Gastrocnemius medialis (tissue), 4 donors: ENCODE data around the gene SLC52A1. TPM values are rescaled to one million over a fixed set of nuclear protein-coding genes. Genes with fewer than 3 reads are reported as not detected.
"Not testable (repeated sequence)": the region's sequence is repeated elsewhere in the genome, so short reads cannot be mapped to it uniquely, and the experiment has no call there.

ENCODE experiments used
- ATAC-seq, 2 donors: fragments of 150-250 bp; one replicate each; pipeline ENCODE4 v1.9.1; 2016
- DNase-seq, 2 donors: peaks; one replicate each; pipeline ENCODE4 v3.0.0-alpha.2; 2019
- H3K27ac ChIP-seq, 4 donors: fragments of 200-600 bp; sonication (generic); 1 replicate in 1 of 4; 2 replicates in 3 of 4; pipeline ENCODE4 v1.5.1; 2016 to 2018; ENCODE audit warnings: mild to moderate bottlenecking in 2 of 4, moderate library complexity in 1 of 4
- H3K27me3 ChIP-seq, 3 donors: fragments of 200-600 bp; sonication (generic) in 2 of 3; 1 replicate in 1 of 3; 2 replicates in 2 of 3; pipeline versions ENCODE4 v1.5.1 to v1.6.0; 2016 to 2019; ENCODE audit warnings: mild to moderate bottlenecking in 1 of 3, moderate library complexity in 1 of 3
- H3K36me3 ChIP-seq, 2 donors: fragments of 200-600 bp; sonication (generic) in 1 of 2; one replicate each; pipeline ENCODE4 v1.5.1; 2017 to 2018
- H3K4me1 ChIP-seq, 2 donors: fragments of 200-600 bp; sonication (generic) in 1 of 2; one replicate each; pipeline ENCODE4 v1.5.1; 2016 to 2017; ENCODE audit warnings: mild to moderate bottlenecking in 2 of 2
- H3K4me3 ChIP-seq, 4 donors: fragments of 200-600 bp; sonication (generic) in 3 of 4; 1 replicate in 1 of 4; 2 replicates in 3 of 4; pipeline ENCODE4 v1.5.1; 2016 to 2019; ENCODE audit warnings: mild to moderate bottlenecking in 2 of 4
- H3K9me3 ChIP-seq, 3 donors: fragments of 200-600 bp; sonication (generic) in 2 of 3; 1 replicate in 1 of 3; 2 replicates in 2 of 3; pipeline ENCODE4 v1.5.1; 2016 to 2019
- POLR2A ChIP-seq, 2 donors: fragments of 450-650 bp; IDR thresholded peaks; one replicate each; pipeline ENCODE4 v1.6.1; 2017; ENCODE audit warnings: antibody characterized with exemption in 2 of 2, mild to moderate bottlenecking in 2 of 2, moderate library complexity in 2 of 2
- in situ Hi-C, 4 donors: fragments of 200-750 bp; cut with MboI; loops; one replicate each; pipeline versions ENCODE4 v1.15.0 to v1.8.0; 2017; ENCODE audit warnings: low sequenced_read_pairs in 4 of 4
- intact Hi-C: fragments of 100-400 bp; cut with DNase I; formaldehyde crosslinking; loops from one replicate; pipeline ENCODE4 v1.15.1; 2023; ENCODE audit warnings: low total_unique reads
- total RNA-seq, 4 donors: library from RNA; depleted of rRNA; stranded (reverse); fragments of >200 nt; gene quantifications; one replicate each; pipeline versions ENCODE4 v1.1.0 to v1.2.3, GENCODE V29; 2016
- TF ChIP-seq, protein P1 (sequence below), 5 experiments: fragments of 450-650 bp in 3 of 5; fragments of 200-600 bp in 2 of 5; sonication (generic) in 2 of 5; IDR thresholded peaks in 4 of 5; conservative IDR thresholded peaks in 1 of 5; 1 replicate in 4 of 5; 2 replicates in 1 of 5; pipeline ENCODE4 v1.5.1; 2016 to 2019; ENCODE audit warnings: antibody characterized with exemption in 5 of 5, mild to moderate bottlenecking in 3 of 5, moderate library complexity in 3 of 5

The SLC52A1 gene
- not detected for total RNA-seq

DNA sequence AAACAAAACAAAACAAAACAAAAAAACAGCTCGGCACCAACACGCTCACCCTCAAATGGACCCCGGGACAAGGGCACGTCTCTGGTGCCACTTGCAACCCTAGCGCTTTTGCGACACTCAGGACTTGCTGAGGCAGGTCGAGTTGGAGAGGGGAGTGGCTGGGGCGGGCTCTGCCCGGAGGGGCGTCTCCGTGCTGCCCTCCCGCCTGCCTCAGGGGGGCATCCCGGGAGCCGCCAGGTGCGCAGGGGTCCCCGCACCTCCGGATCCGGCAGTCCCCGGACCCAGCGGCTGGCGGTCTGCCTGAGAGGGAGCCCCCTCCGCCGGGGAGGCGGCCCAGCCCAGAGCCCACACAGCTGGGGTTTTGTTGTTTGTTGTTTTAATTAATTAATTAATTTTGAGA lies at the start of gene SLC52A1:
Gene SLC52A1 (minus strand): TSS at position 112 of the 400 bp plus-strand sequence. CDS start 820 bp downstream, outside the sequence.
- DNase-seq (no peak), ATAC-seq (no peak)
- Histone ChIP-seq H3K4me1 (no peaks in the 10 kb centered on the region), H3K4me3 (no peak within 1 kb of the TSS), H3K36me3 (no peaks in the 10 kb centered on the region), H3K9me3 (no peaks in the 10 kb centered on the region), H3K27ac (no peak within 1 kb of the TSS), H3K27me3 (peaks cover 8 to 11% (median 9%) of the 10 kb centered on the region in 3 donors)
- in situ Hi-C loops = no loop called here
- intact Hi-C loops = loop anchor here (2.0 kb wide), 1 partner anchor 13 kb away; no protein-coding TSS in a partner anchor
- TF ChIP-seq, protein P1, sequence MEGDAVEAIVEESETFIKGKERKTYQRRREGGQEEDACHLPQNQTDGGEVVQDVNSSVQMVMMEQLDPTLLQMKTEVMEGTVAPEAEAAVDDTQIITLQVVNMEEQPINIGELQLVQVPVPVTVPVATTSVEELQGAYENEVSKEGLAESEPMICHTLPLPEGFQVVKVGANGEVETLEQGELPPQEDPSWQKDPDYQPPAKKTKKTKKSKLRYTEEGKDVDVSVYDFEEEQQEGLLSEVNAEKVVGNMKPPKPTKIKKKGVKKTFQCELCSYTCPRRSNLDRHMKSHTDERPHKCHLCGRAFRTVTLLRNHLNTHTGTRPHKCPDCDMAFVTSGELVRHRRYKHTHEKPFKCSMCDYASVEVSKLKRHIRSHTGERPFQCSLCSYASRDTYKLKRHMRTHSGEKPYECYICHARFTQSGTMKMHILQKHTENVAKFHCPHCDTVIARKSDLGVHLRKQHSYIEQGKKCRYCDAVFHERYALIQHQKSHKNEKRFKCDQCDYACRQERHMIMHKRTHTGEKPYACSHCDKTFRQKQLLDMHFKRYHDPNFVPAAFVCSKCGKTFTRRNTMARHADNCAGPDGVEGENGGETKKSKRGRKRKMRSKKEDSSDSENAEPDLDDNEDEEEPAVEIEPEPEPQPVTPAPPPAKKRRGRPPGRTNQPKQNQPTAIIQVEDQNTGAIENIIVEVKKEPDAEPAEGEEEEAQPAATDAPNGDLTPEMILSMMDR (IDR thresholded peaks at IDR 0.05 in 4 of 5, conservative IDR thresholded peaks at IDR 0.05 in 1 of 5) = no peak
- no peak for TF ChIP-seq POLR2A (IDR thresholded peaks at IDR 0.05)

GRCh38 chr17:5080591-5080990 lies 45.4 kb upstream of the SLC52A1 start:
- ATAC-seq = no peak
- Histone ChIP-seq H3K36me3 (peaks cover 0 to 36% of the 10 kb centered on the region in 2 donors), H3K4me1 (peaks cover 17 to 19% of the 10 kb centered on the region in 2 donors), H3K4me3 (no peak overlapping the region), H3K9me3 (peaks cover 0 to 15% (median 0%) of the 10 kb centered on the region in 3 donors), H3K27me3 (no peaks in the 10 kb centered on the region), H3K27ac (no peak overlapping the region)
- in situ Hi-C loops = no loop called here
- TF ChIP-seq POLR2A (IDR thresholded peaks at IDR 0.05) = no peak
- TF ChIP-seq, protein P1 (IDR thresholded peaks at IDR 0.05 in 4 of 5, conservative IDR thresholded peaks at IDR 0.05 in 1 of 5) = no peak
- intact Hi-C loops = no loop called here
- DNase-seq = no peak

- H3K27me3 ChIP-seq = no peaks in the 10 kb centered on the region
- in situ Hi-C loops = no loop called here
Observed at GRCh38 chr17:5078106-5079028, 43.1 kb upstream of the SLC52A1 start, which contains the start of gene ZFP3. TSS of gene ZFP3 (plus strand) at chr17:5078467. CDS start at chr17:5091505, 13,038 bp downstream.

GRCh38 chr17:5077781-5078105 lies 42.5 kb upstream of the SLC52A1 start:
- ATAC-seq (peak; percentile 24 to 32), DNase-seq (no peak)
- H3K36me3 ChIP-seq = peaks cover 0 to 12% of the 10 kb centered on the region in 2 donors
- intact Hi-C loops = loop anchor here (1.0 kb wide), 2 partner anchors 35 to 114 kb away; partner anchors contain the start of gene ZNF594
- peak overlapping the region; percentile 88 to 98 (median 94) for H3K4me3 ChIP-seq
- peaks cover 17 to 19% of the 10 kb centered on the region in 2 donors for H3K4me1 ChIP-seq
- TF ChIP-seq, protein P1 (IDR thresholded peaks at IDR 0.05 in 4 of 5, conservative IDR thresholded peaks at IDR 0.05 in 1 of 5) = no peak
- no peak for TF ChIP-seq POLR2A (IDR thresholded peaks at IDR 0.05)
- H3K27ac ChIP-seq = peak overlapping the region; percentile 91 to 98 (median 97)
- in situ Hi-C loops = no loop called here
- no peaks in the 10 kb centered on the region for H3K27me3 ChIP-seq
- peaks cover 0 to 3% (median 0%) of the 10 kb centered on the region in 3 donors for H3K9me3 ChIP-seq

More at GRCh38 chr17:5078106-5079028, 43.1 kb upstream of the SLC52A1 start, which contains the start of gene ZFP3:
- DNase-seq (peak; percentile 81 to 89), ATAC-seq (peak; percentile 98)
- intact Hi-C loops = loop anchor here (1.0 kb wide), 2 partner anchors 34 to 113 kb away; partner anchors contain the start of gene ZNF594
- H3K36me3 ChIP-seq = peaks cover 0 to 18% of the 10 kb centered on the region in 2 donors
- H3K4me3 ChIP-seq = peak within 1 kb of the TSS; percentile 88 to 98 (median 94)
- peaks cover 0 to 10% (median 0%) of the 10 kb centered on the region in 3 donors for H3K9me3 ChIP-seq
- H3K27ac ChIP-seq = peak within 1 kb of the TSS; percentile 91 to 98 (median 97)
- TF ChIP-seq, protein P1 (IDR thresholded peaks at IDR 0.05 in 4 of 5, conservative IDR thresholded peaks at IDR 0.05 in 1 of 5) = peak in 2 of 5 experiments; percentile 3 to 31
- peak; percentile 85 to 90 for TF ChIP-seq POLR2A (IDR thresholded peaks at IDR 0.05)
- H3K4me1 ChIP-seq = peaks cover 17 to 19% of the 10 kb centered on the region in 2 donors

DNA sequence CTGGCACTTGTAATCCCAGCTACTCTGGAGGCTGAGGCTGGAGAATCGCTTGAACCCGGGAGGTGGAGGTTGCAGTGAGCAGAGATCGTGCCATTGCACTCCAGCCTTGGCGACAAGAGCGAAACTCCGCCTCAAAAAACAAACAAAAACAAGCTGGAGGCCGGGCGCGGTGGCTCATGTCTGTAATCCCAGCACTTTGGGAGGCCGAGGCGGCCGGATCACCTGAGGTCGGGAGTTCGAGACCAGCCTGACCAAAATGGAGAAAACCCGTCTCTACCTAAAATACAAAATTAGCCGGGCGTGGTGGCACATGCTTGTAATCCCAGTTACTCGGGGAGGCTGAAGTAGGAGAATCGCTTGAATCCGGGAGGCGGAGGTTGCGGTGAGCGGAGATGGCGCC lies 42.0 kb upstream of the SLC52A1 start:
- peaks cover 17 to 19% of the 10 kb centered on the region in 2 donors for H3K4me1 ChIP-seq
- intact Hi-C loops, ATAC-seq, in situ Hi-C loops, H3K36me3 ChIP-seq, DNase-seq, H3K27me3 ChIP-seq, H3K9me3 ChIP-seq: not testable (repeated sequence)
- peak overlapping the region; percentile 91 to 98 (median 97) for H3K27ac ChIP-seq
- H3K4me3 ChIP-seq = peak overlapping the region; percentile 88 to 98 (median 94)

GRCh38 chr17:5075472-5075871 lies 40.2 kb upstream of the SLC52A1 start:
- intact Hi-C loops, H3K27me3 ChIP-seq, H3K4me3 ChIP-seq, DNase-seq, in situ Hi-C loops, H3K27ac ChIP-seq, H3K36me3 ChIP-seq, ATAC-seq, H3K9me3 ChIP-seq: not testable (repeated sequence)
- peaks cover 17 to 19% of the 10 kb centered on the region in 2 donors for H3K4me1 ChIP-seq
